Medulla oblongata (tissue), 1 donor: ENCODE results near the gene MRPL34.
"Not testable (repeated sequence)": the region's sequence is repeated elsewhere in the genome, so short reads cannot be mapped to it uniquely, and the experiment has no call there.

Experiments used
- DNase-seq: peaks from one replicate; pipeline ENCODE4 v3.0.0-alpha.2; 2015; ENCODE audit errors: extremely low spot score

MRPL34 gene

DNA sequence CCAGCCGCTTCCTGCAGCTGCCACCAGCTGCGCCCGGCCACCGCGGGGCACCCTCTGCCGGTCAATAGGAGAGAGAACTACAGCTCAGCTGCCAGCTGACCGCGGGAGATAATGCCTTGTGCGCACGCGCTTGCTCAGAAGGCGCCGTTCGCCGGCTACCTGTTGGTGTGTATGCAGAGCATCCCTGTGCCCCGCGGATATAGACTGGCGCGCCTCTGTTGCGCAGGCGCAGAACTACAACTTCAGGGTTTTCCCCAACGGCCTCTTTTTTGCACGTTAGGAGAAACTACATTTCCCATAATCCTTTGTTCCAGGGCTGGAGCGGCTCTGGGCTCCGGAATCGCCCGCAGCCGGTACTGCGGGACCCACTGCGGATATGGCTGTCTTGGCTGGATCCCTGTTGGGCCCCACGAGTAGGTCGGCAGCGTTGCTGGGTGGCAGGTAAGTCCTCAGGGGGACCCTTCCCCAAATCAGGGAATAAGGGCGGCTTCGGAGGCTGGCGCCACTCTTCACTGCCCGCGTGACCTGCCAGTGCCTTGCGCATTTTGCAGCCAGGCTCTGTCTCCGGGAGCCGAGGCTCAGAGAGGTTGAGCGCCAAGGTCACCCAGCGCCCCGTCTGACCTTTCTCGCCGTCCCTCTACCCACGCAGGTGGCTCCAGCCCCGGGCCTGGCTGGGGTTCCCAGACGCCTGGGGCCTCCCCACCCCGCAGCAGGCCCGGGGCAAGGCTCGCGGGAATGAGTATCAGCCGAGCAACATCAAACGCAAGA, at the start of gene MRPL34:
TSS of gene MRPL34 (plus strand) at position 356 of the 768 bp plus-strand sequence. CDS start at position 377, 21 bp downstream.
- peak; percentile 97 for DNase-seq

- no peak for DNase-seq
These were observed 49.5 kb upstream of the MRPL34 start for GRCh38 chr19:17256130-17256529.

- DNase-seq, result no peak
These were observed 46.4 kb upstream of the MRPL34 start for GRCh38 chr19:17259118-17259780.

DNA sequence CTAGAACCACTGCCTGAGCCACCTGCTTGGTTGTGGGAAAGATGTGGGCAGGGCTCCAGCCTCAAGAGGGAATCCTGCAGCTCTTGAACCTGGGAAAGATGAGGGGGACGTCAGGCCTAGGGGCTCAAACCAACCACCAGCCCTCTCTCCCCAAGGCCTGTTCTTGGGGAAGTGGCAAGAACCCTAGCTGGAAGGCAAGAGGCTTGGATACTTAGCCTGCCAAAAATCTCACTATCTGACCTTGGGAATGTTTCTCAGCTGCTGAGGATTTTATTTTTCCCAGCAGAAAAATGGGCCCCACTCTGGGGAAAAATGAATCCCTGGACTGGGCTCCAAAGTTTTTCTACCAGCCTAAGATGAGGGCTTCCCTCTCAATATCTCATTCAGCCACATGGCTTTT, 45.7 kb upstream of the MRPL34 start:
- DNase-seq, result no peak

DNA sequence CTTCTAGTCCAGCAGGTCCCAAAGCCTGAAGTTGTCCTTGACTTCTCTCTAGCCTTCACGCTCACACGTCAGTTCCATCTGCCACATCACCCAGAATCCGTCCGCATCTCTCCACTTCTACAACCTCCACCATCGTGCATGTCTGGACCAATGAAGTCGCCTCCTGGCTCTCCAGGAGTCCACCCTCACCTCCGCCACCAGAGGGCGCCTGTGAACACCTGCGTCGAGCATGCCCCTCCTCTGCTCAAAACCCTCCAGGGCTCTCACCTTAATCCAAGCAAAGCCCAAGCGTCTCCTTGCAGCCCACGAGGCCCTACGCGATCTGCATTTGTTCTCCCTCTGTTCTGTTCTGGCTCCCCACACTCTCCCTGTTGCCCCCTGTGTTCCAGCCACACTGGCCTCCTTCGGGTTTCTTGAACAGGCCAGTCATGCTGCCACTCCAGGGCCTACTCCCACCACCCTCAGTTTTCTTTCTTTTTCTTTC, 44.8 kb upstream of the MRPL34 start:
- DNase-seq, result peak; percentile 67

DNA sequence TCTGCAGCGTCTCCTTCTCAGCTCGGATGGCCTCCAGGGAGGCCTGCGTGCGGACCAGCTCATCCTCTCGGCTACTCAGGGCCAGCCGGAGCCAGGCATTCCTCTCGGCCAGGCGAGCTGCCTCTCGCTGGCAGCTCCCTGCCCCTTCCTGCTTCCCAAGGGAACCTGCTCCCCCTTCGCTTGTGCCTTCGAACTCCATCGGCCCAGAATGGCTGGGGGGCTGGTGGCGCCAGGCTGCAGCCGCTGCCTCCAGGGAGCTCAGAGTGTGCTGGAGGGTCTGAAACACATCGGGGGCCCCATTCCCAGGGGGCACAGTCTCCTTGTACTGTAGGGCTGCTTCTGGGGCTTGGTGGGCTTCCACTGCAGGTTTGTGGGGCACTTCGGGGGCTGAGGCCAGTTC, 43.1 kb upstream of the MRPL34 start:
- no peak for DNase-seq

GRCh38 chr19:17263712-17264640, 41.7 kb upstream of the MRPL34 start:
- DNase-seq, result no peak

DNA sequence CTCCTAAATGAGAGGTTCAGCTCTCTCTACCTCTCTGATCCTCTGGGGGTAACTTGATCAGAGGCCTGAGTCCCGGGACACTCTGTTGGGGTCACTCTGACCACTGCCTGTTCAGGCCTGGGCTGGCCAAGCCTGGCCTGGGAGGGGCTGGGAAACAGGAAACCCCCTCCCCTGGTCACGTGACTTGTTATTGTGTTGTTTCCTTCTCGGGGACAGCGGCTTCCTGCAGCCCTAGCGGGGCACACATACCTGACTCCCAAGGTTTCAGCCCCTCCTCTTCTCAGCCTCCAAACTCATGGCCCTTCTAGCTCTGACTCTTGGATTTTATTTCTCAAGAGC, 41.1 kb upstream of the MRPL34 start, which contains the start of gene USHBP1:
TSS of gene USHBP1 (minus strand) at position 105 of the 339 bp plus-strand sequence. CDS start 446 bp downstream, outside the sequence.
- no peak for DNase-seq

GRCh38 chr19:17266026-17266425, 39.6 kb upstream of the MRPL34 start:
- DNase-seq, result no peak

- DNase-seq, result no peak
These were observed 39.1 kb upstream of the MRPL34 start for GRCh38 chr19:17266589-17266974.

DNA sequence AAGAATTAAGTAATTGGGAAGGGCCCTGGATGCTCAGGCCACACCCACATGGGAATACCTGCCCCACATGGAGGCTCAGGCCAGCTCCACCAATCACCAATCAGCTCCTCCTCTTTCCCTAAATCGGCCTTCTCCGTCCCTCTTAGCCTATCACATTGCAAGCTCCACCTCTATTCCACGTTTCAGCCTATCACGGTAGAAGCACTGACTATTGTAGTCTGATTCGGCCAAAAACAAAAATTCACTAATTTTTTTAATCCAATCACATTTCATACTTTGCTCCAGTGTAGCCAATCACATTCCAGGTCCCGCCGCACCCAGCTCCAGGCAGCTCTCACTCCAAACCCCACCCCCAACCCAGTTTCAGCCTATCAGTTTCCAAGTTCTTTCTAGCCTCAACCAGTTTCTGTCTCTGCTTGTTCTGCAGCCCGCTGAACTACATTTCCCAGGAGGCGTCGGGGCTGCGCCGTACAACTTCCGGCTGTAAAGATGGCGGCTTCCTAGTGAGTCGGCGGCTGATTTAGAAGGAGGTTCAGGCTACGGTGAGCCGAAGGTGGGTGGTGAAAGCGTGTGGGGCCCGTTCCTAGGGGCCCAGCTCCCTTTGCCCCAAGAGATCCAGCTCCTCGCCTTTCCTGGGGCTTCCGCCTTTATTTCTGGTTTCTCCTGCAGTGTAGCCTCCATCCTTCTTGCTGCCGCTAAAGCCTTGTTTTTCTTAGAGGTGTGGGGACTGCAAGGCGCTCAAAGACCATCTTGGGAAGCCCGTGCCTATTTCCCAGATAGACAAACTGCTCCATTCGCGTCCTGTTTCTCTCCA, 38.5 kb upstream of the MRPL34 start, which contains the start of gene BABAM1:
TSS of gene BABAM1 (plus strand) at position 469 of the 814 bp plus-strand sequence. CDS start 1,364 bp downstream, outside the sequence.
- peak; percentile 100 for DNase-seq

GRCh38 chr19:17268754-17269153, 36.9 kb upstream of the MRPL34 start:
- DNase-seq, result no peak

DNA sequence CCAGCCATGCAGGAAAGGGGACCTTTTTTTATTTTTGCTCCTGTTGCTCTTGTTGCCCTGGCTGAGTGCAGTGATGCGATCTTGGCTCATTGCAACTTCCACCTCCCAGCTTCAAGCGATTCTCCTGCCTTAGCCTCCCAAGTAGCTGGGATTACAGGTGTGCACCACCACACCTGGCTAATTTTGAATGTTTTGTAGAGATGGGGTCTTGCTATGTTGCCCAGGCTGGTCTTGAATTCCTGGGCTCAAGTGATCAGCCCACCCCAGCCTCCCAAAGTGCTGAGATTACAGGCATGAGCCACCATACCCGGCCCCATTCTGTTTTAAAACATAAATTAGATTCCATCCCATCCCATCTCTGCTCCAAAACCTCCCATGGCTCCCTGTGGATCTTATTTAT, 30.8 kb upstream of the MRPL34 start:
- not testable (repeated sequence) for DNase-seq

GRCh38 chr19:17275441-17276175, 30.1 kb upstream of the MRPL34 start:
- no peak for DNase-seq

DNA sequence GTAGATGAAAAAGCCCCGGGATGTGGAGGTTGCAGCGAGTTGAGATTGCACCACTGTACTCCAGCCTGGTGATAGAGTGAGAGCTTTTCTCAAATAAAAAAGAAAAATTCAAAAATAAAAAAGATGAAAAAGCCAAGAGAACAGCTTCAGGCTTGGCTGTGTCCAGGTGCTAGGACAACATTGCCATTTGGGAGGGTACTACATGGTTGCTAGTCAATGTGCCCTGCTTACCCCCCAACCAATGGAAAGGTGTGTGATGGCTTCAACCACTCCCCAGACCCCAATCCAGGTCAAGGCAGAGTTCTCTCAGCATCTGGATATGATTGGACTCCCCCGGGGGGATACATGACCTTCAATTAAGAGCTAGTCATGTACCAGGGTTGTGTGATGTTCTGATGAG, 26.2 kb upstream of the MRPL34 start:
- no peak for DNase-seq

- DNase-seq, result peak; percentile 23
These were observed 24.0 kb upstream of the MRPL34 start, which contains the start of gene ANKLE1 for GRCh38 chr19:17281391-17282304. Gene ANKLE1 (plus strand): TSS chr19:17281901. CDS start chr19:17281921, 20 bp downstream.

- DNase-seq, result peak; percentile 68
These were observed 23.1 kb upstream of the MRPL34 start for GRCh38 chr19:17282488-17283125.

DNA sequence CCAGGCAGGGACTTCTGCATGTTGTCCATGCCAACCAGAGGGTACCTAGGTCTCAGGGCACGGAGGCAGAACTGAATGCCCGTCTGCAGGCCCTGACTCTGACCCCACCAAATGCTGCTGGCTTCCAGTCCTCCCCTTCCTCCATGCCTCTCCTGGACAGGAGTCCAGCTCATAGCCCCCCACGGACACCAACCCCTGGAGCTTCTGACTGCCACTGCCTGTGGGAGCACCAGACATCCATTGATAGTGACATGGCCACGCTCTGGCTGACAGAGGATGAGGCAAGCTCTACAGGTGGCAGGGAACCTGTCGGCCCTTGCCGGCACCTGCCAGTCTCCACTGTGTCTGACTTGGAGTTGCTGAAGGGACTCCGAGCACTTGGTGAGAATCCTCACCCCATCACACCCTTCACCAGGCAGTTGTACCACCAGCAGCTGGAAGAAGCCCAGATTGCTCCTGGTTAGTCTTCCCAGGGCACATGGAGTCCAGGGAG, 22.1 kb upstream of the MRPL34 start:
- DNase-seq, result no peak
